ENCODE data around the gene BAHCC1. TPM values are rescaled to one million over a fixed set of nuclear protein-coding genes. Genes with fewer than 3 reads are reported as not detected.

BAHCC1 gene
- total and polyA plus RNA-seq, 10 of the 15 experiments (the other 5 are each of a cell fraction or from before 2014, with no cell fraction given) = 0.03 to 0.14 (median 0.11) TPM; not detected in 6

DNA sequence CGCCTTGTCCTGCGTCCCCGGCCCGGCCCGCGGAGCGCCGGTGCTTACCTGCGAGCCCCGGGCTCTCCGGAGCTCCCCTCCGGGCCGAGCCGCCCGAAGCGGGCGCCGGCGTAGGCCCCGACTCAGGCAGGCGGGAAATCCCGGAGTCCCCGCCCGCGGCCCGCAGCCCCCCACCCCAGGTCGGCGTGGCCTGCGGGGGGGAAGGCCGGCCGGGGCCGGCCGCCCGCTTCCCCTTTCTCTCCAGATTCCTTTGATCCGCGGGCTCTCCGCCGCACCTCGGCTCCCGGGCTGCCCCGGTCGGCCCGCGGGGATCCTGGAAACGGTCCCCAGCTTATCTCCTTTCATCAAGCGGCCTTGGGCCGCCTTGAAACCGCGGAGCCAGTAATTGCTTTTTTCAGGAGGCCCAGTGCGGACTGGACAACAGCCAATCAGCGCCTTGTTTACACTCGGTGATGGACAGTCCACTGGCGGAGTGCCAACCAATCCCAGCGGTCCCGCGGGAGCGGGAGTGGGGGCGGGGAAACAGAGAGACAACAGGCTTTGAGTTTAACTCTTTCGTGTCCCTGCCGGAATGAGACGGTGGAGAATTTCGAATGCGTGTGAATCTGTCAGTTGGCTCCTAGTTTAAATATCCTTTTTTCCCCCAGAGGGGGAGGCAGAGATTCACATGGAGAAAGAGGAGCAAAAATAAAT lies 1.4 kb upstream of the BAHCC1 start:
- RAD21 ChIA-PET (ENCODE audit: unreplicated experiment) = no interaction called here
- Histone ChIP-seq H4K20me1 (ENCODE audit: control insufficient read depth, insufficient read depth) (no peaks in the 10 kb centered on the region), H3K4me1 (ENCODE audit: control insufficient read depth, insufficient read depth, low read length) (no peaks in the 10 kb centered on the region), H3K9me3 (replicated peaks; ENCODE audit: control insufficient read depth, insufficient read depth, low read length) (no peaks in the 10 kb centered on the region; the same call in 2 of the 3 replicates), H3K27ac (ENCODE audit: control insufficient read depth, insufficient read depth) (no peak overlapping the region), H2AFZ (ENCODE audit: control insufficient read depth, low read depth, low read length) (no peak overlapping the region), H3K4me3 (0 out of 2 replicates have a peak overlapping the region, but pooled peaks have one; percentile 32), H3K36me3 (ENCODE audit: control insufficient read depth in 2 of 2, insufficient read depth in 2 of 2, low read length in 1 of 2) (no peaks in the 10 kb centered on the region), H3K27me3 (replicated peaks in 1 of 2; ENCODE audit: control insufficient read depth in 2 of 2, insufficient read depth in 2 of 2, low read length in 1 of 2) (peaks cover 23 to 38% of the 10 kb centered on the region in 2 experiments), H3K79me2 (ENCODE audit: control insufficient read depth, insufficient read depth, low read length) (no peaks in the 10 kb centered on the region), H3K4me2 (ENCODE audit: control insufficient read depth, insufficient read depth) (peak overlapping the region; percentile 19; the same call in 1 of the 2 replicates), H3K9ac (ENCODE audit: control insufficient read depth, insufficient read depth, low read length) (no peak overlapping the region)
- FAIRE-seq (peak; percentile 83), ATAC-seq (peak; percentile 85), DNase-seq (ENCODE audit: low read depth, low spot score) (peak; percentile 40)
- SMC1A ChIA-PET (ENCODE audit: uncharacterized antibody, unreplicated experiment) = no interaction called here
- intact Hi-C loops (cut with micrococcal nuclease; ENCODE audit: unreplicated experiment) = loop anchor here (10.0 kb wide), 1 partner anchor 99 kb away; the partner anchor contains the start of gene SLC38A10
- POLR2A ChIA-PET = no interaction called here
- BruUV-seq (replicated peaks) = no TSS peak
- CTCF ChIA-PET = no interaction called here
- WGBS (ENCODE audit: insufficient coverage, insufficient replicate concordance, low lambda C conversion rate, missing lambda C conversion rate) = 4% methylated on average over 48 of the region's 63 CpGs
- in situ Hi-C loops (cut with MboI) = no loop called here
- TF ChIP-seq IKZF1 (conservative IDR thresholded peaks at IDR 0.05) = 0 out of 2 replicates have a peak, but pooled peaks have one; percentile 16
- no peak for TF ChIP-seq HDAC2 (IDR thresholded peaks at IDR 0.05)
- TF ChIP-seq EED (IDR thresholded peaks at IDR 0.05; ENCODE audit: low read depth) = no peak
- TF ChIP-seq HCFC1 (IDR thresholded peaks at IDR 0.05; ENCODE audit: low read length) = no peak
- no peak for TF ChIP-seq CBFB (IDR thresholded peaks at IDR 0.05; ENCODE audit: low read depth)
- TF ChIP-seq, protein P1, sequence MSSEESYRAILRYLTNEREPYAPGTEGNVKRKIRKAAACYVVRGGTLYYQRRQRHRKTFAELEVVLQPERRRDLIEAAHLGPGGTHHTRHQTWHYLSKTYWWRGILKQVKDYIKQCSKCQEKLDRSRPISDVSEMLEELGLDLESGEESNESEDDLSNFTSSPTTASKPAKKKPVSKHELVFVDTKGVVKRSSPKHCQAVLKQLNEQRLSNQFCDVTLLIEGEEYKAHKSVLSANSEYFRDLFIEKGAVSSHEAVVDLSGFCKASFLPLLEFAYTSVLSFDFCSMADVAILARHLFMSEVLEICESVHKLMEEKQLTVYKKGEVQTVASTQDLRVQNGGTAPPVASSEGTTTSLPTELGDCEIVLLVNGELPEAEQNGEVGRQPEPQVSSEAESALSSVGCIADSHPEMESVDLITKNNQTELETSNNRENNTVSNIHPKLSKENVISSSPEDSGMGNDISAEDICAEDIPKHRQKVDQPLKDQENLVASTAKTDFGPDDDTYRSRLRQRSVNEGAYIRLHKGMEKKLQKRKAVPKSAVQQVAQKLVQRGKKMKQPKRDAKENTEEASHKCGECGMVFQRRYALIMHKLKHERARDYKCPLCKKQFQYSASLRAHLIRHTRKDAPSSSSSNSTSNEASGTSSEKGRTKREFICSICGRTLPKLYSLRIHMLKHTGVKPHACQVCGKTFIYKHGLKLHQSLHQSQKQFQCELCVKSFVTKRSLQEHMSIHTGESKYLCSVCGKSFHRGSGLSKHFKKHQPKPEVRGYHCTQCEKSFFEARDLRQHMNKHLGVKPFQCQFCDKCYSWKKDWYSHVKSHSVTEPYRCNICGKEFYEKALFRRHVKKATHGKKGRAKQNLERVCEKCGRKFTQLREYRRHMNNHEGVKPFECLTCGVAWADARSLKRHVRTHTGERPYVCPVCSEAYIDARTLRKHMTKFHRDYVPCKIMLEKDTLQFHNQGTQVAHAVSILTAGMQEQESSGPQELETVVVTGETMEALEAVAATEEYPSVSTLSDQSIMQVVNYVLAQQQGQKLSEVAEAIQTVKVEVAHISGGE (CRISPR knock-in tag; IDR thresholded peaks at IDR 0.05) = no peak
- no peak for TF ChIP-seq USF1 (IDR thresholded peaks at IDR 0.05; ENCODE audit: borderline replicate concordance, extremely low read length, insufficient read depth, low read depth, low read length)
- TF ChIP-seq MTA2 (IDR thresholded peaks at IDR 0.05; ENCODE audit: low read depth) = no peak
- no peak for TF ChIP-seq MAX (IDR thresholded peaks at IDR 0.05; ENCODE audit: low read depth, low read length)
- TF ChIP-seq SREBF2 (IDR thresholded peaks at IDR 0.05; ENCODE audit: low read length) = no peak
- TF ChIP-seq KAT2A (conservative IDR thresholded peaks at IDR 0.05; ENCODE audit: control insufficient read depth, low read depth, low read length) = no peak
- no peak for TF ChIP-seq ZBED1 (IDR thresholded peaks at IDR 0.05; ENCODE audit: borderline replicate concordance)
- TF ChIP-seq PKNOX1 (IDR thresholded peaks at IDR 0.05) = peak; percentile 97
- no peak for TF ChIP-seq KLF5 (IDR thresholded peaks at IDR 0.05; ENCODE audit: partially characterized antibody)
- TF ChIP-seq DPF2 (IDR thresholded peaks at IDR 0.05) = no peak
- peak; percentile 62 for TF ChIP-seq SP1 (IDR thresholded peaks at IDR 0.05; ENCODE audit: low read depth, low read length)
